Measurements from ENCODE around the gene NEDD4L. TPM values are rescaled to one million over a fixed set of nuclear protein-coding genes. Genes with fewer than 3 reads are reported as not detected.
A peak's percentile ranks its signal among the peaks of the same experiment; 100 is the strongest.

Gene NEDD4L
- polyA plus RNA-seq, 1 experiment: 14.1 TPM

- ChIA-PET CTCF (interaction anchor here (0.5 kb wide), 1 partner anchor 450 kb away, joined by 3 read pairs; no protein-coding TSS in a partner anchor), POLR2A (no interaction called here)
- TF ChIP-seq CTCF (IDR thresholded peaks at IDR 0.05; ENCODE audit: insufficient read depth, low read depth, low read length): no peak
- H3K27me3 ChIP-seq (ENCODE audit: control insufficient read depth, insufficient read depth, low read length): peaks cover 2% of the 10 kb centered on the region; the same call in 1 of the 2 replicates
- H3K36me3 ChIP-seq (ENCODE audit: control insufficient read depth, insufficient read depth, low read length): no peaks in the 10 kb centered on the region
- no peak overlapping the region for H3K4me3 ChIP-seq (ENCODE audit: low read depth, low read length)
- DNase-seq (ENCODE audit: low read depth): no peak
Observed at GRCh38 chr18:58128381-58129374, 84.7 kb downstream of the NEDD4L start.

- no peak for TF ChIP-seq CTCF (IDR thresholded peaks at IDR 0.05; ENCODE audit: insufficient read depth, low read depth, low read length)
- Histone ChIP-seq H3K27me3 (ENCODE audit: control insufficient read depth, insufficient read depth, low read length) (no peaks in the 10 kb centered on the region; the same call in 1 of the 2 replicates), H3K36me3 (ENCODE audit: control insufficient read depth, insufficient read depth, low read length) (no peaks in the 10 kb centered on the region), H3K4me3 (ENCODE audit: low read depth, low read length) (no peak overlapping the region)
- ChIA-PET CTCF (interaction anchor here (1.0 to 4.6 kb wide), 4 partner anchors 8 to 48 kb away, joined by 3 to 22 read pairs (median 8); no protein-coding TSS in a partner anchor), POLR2A (no interaction called here)
- no peak for DNase-seq (ENCODE audit: low read depth)
Observed at GRCh38 chr18:58132595-58133261, 88.7 kb downstream of the NEDD4L start.

- ChIA-PET CTCF (interaction anchor here (0.7 to 4.6 kb wide), 26 partner anchors 9 to 397 kb away, joined by 3 to 22 read pairs (median 6); partner anchors contain the start of gene NEDD4L), POLR2A (interaction anchor here (0.5 to 0.6 kb wide), 2 partner anchors 45 to 551 kb away, joined by 5 to 10 read pairs; no protein-coding TSS in a partner anchor)
- H3K27me3 ChIP-seq (ENCODE audit: control insufficient read depth, insufficient read depth, low read length): no peaks in the 10 kb centered on the region; the same call in none of the 2 replicates
- H3K36me3 ChIP-seq (ENCODE audit: control insufficient read depth, insufficient read depth, low read length): no peaks in the 10 kb centered on the region
- no peak overlapping the region for H3K4me3 ChIP-seq (ENCODE audit: low read depth, low read length)
- peak; percentile 92 for DNase-seq (ENCODE audit: low read depth)
- TF ChIP-seq CTCF (IDR thresholded peaks at IDR 0.05; ENCODE audit: insufficient read depth, low read depth, low read length): no peak
Observed at GRCh38 chr18:58135183-58135641, 91.2 kb downstream of the NEDD4L start.

GRCh38 chr18:58135701-58136331 is 91.8 kb downstream of the NEDD4L start:
- peak; percentile 87 for TF ChIP-seq CTCF (IDR thresholded peaks at IDR 0.05; ENCODE audit: insufficient read depth, low read depth, low read length)
- ChIA-PET CTCF (interaction anchor here (0.7 to 4.6 kb wide), 28 partner anchors 9 to 398 kb away, joined by 3 to 22 read pairs (median 6); partner anchors contain the start of gene NEDD4L), POLR2A (interaction anchor here (0.6 to 1.2 kb wide), 2 partner anchors 41 to 46 kb away, joined by 3 to 10 read pairs; no protein-coding TSS in a partner anchor)
- Histone ChIP-seq H3K36me3 (ENCODE audit: control insufficient read depth, insufficient read depth, low read length) (no peaks in the 10 kb centered on the region), H3K27me3 (ENCODE audit: control insufficient read depth, insufficient read depth, low read length) (no peaks in the 10 kb centered on the region; the same call in none of the 2 replicates), H3K4me3 (ENCODE audit: low read depth, low read length) (no peak overlapping the region)
- DNase-seq (ENCODE audit: low read depth): no peak

All from BJ (cell line).